ENCODE measurements around the gene IRX1.

The IRX1 gene

DNA sequence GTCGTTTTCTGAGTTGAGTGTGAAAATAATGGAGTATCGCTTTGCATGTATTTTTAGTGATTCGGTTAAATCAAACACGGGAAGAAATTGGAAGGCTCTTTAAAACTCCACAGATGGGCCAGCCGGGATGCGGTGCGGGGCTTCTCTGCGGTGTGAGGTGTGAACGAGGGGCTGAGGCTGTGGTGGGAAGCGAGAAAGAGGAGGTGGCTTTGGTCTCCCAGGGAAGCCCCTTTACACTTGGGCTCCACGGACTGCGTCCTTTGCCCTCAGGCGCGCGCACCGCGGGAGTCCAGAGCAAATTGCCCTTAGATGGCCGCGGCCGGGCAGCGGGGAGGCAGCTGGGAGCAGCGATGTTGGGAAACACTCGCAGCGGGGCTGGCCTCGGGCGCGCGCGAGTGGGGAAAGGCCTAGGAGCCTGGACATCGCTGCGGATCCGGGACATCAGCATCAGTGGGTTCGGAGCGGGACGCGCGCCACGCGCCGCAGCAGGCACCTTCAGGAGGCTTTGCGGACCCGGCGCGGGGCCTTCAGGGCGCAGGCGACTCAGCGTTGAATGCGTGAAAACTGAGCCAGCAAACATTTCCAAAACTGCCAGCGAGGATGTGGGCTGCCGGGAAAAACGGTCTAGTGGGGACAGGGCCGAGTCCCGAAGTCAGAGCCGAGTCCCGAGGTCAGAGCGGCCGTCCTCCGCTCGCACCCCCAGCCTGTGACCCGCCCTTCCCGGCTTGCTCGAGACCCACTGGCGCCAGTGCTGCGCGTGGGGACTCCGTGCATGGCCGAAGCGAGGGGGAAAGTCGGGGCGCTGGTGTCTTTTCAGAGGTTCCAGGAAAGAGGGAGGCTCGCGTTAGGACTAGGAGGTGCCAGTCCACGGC lies 6.5 kb downstream of the IRX1 start:
- no peak overlapping the region for H2BK5ac ChIP-seq (ENCODE audit: low read depth, low read length, poor library complexity, severe bottlenecking)

DNA sequence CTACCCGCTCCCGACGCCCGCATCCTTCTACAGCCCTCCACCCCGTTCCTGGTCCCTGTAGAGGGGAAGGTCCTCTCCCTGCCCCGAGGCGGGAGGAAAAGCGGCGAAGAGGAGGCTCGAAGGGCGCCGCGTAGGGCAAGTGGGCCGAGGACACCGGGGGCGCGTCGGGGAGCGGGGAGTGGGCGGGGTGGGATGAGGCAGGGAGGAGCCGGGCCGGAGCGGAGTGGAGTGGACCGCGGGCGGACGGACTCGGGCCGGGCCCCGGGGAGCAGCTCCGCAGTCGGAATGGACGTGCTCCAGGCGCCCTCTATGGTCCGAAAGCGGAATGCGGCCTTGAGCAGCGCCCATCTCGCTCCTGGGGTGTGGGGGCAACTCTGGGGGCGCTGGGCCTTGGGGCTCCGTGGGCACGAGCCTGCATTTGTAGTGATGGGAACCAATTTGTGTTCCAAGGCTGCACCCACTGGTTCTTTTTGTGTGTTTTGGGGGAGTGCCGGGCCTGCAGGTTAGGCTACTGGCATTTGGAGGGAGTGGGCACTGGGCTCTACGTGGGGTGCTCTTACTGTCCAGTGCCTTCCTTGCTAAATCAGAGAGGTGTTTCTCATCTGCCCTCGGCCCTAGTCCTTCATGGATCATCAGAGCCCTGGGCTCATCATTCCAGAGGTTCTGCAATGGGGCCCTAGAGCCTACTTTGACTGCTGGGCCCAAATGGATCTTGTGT lies 7.3 kb downstream of the IRX1 start:
- Histone ChIP-seq H3K4me1 (ENCODE audit: control insufficient read depth, insufficient read depth, low read depth, low read length) (peaks cover 8% of the 10 kb centered on the region), H3K9me3 (ENCODE audit: control insufficient read depth, low read length) (no peaks in the 10 kb centered on the region), H3K23ac (ENCODE audit: low read length in 2 of 2) (no peak overlapping the region), H3K36me3 (ENCODE audit: control insufficient read depth in 1 of 2, insufficient read depth in 2 of 2, low read depth in 1 of 2, low read length in 2 of 2) (no peaks in the 10 kb centered on the region), H2AK5ac (ENCODE audit: low read length, severe bottlenecking) (no peak overlapping the region), H3K4me2 (ENCODE audit: low read length, poor library complexity, severe bottlenecking) (no peak overlapping the region), H3K4ac (ENCODE audit: low read depth in 1 of 2, low read length in 2 of 2) (no peak overlapping the region), H3K18ac (ENCODE audit: low read depth in 1 of 2, low read length in 2 of 2) (no peak overlapping the region), H2BK12ac (ENCODE audit: low read length in 2 of 2) (no peak overlapping the region), H3K79me1 (replicated peaks; ENCODE audit: low read length, poor library complexity, severe bottlenecking) (no peaks in the 10 kb centered on the region), H3K9ac (ENCODE audit: low read length) (peak overlapping the region; percentile 54), H3K14ac (ENCODE audit: low read length in 2 of 2) (no peak overlapping the region), H2AFZ (ENCODE audit: low read depth, low read length) (no peak overlapping the region), H4K91ac (ENCODE audit: low read length) (no peak overlapping the region), H2BK5ac (ENCODE audit: low read depth, low read length, poor library complexity, severe bottlenecking) (no peak overlapping the region), H3K4me3 (ENCODE audit: insufficient read depth in 1 of 2, low read depth in 1 of 2, low read length in 2 of 2) (peak overlapping the region in 1 of 2 experiments; percentile 41), H2BK120ac (ENCODE audit: low read depth, low read length) (no peak overlapping the region), H3K27me3 (ENCODE audit: control insufficient read depth in 1 of 2, insufficient read depth in 1 of 2, low read length in 2 of 2) (peaks cover 0 to 62% of the 10 kb centered on the region in 2 experiments), H4K8ac (ENCODE audit: low read length) (no peak overlapping the region), H2BK15ac (ENCODE audit: low read depth, poor library complexity, severe bottlenecking) (no peak overlapping the region), H3K27ac (ENCODE audit: low read length, poor library complexity, severe bottlenecking) (no peak overlapping the region)
- 7% methylated on average over 36 of the region's 45 CpGs for WGBS
- no peak for DNase-seq

More for the DNA sequence above, 6.5 kb downstream of the IRX1 start:
- no peak overlapping the region for H3K27ac ChIP-seq (ENCODE audit: low read length, poor library complexity, severe bottlenecking)
- H3K4ac ChIP-seq (ENCODE audit: low read depth in 1 of 2, low read length in 2 of 2) = no peak overlapping the region
- H3K79me1 ChIP-seq (replicated peaks; ENCODE audit: low read length, poor library complexity, severe bottlenecking) = no peaks in the 10 kb centered on the region
- no peak overlapping the region for H4K91ac ChIP-seq (ENCODE audit: low read length)
- H3K14ac ChIP-seq (ENCODE audit: low read length in 2 of 2) = no peak overlapping the region
- 3% methylated on average over 58 of the region's 73 CpGs for WGBS
- peaks cover 0 to 70% of the 10 kb centered on the region in 2 experiments for H3K27me3 ChIP-seq (ENCODE audit: control insufficient read depth in 1 of 2, insufficient read depth in 1 of 2, low read length in 2 of 2)
- H2BK15ac ChIP-seq (ENCODE audit: low read depth, poor library complexity, severe bottlenecking) = no peak overlapping the region
- H3K23ac ChIP-seq (ENCODE audit: low read length in 2 of 2) = no peak overlapping the region
- H3K18ac ChIP-seq (ENCODE audit: low read depth in 1 of 2, low read length in 2 of 2) = no peak overlapping the region
- no peak overlapping the region for H2AFZ ChIP-seq (ENCODE audit: low read depth, low read length)
- DNase-seq = no peak
- no peak overlapping the region for H2BK12ac ChIP-seq (ENCODE audit: low read length in 2 of 2)
- peaks cover 8% of the 10 kb centered on the region for H3K4me1 ChIP-seq (ENCODE audit: control insufficient read depth, insufficient read depth, low read depth, low read length)
- H2AK5ac ChIP-seq (ENCODE audit: low read length, severe bottlenecking) = no peak overlapping the region
- H3K4me2 ChIP-seq (ENCODE audit: low read length, poor library complexity, severe bottlenecking) = no peak overlapping the region
- H3K9ac ChIP-seq (ENCODE audit: low read length) = peak overlapping the region; percentile 54
- H2BK120ac ChIP-seq (ENCODE audit: low read depth, low read length) = no peak overlapping the region
- no peaks in the 10 kb centered on the region for H3K36me3 ChIP-seq (ENCODE audit: control insufficient read depth in 1 of 2, insufficient read depth in 2 of 2, low read depth in 1 of 2, low read length in 2 of 2)
- peak overlapping the region in 1 of 2 experiments; percentile 41 for H3K4me3 ChIP-seq (ENCODE audit: insufficient read depth in 1 of 2, low read depth in 1 of 2, low read length in 2 of 2)
- no peaks in the 10 kb centered on the region for H3K9me3 ChIP-seq (ENCODE audit: control insufficient read depth, low read length)
- no peak overlapping the region for H4K8ac ChIP-seq (ENCODE audit: low read length)

DNA sequence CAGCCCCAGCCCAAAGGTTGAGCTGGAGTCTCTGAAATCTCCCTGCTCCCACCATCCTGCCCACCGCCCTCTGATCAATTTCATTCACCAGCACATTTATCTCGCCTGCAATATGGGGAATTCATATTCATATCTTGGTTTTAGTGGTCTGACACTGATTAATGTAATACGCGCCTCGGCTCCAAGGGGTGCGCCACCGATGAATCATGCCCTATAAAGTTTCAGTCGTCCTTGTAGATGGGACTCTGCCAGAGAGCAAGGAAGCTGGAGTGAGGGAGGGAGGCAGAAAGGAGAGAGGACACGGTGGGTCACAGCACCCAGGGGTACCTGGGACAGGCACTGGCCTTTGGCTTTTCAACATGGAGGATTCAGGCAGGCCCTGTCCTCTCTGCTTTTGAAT lies 8.9 kb downstream of the IRX1 start:
- Histone ChIP-seq H3K4me1 (ENCODE audit: control insufficient read depth, insufficient read depth, low read depth, low read length) (peaks cover 8% of the 10 kb centered on the region), H2BK5ac (ENCODE audit: low read depth, low read length, poor library complexity, severe bottlenecking) (no peak overlapping the region), H3K9ac (ENCODE audit: low read length) (no peak overlapping the region), H3K4me2 (ENCODE audit: low read length, poor library complexity, severe bottlenecking) (no peak overlapping the region), H2AFZ (ENCODE audit: low read depth, low read length) (no peak overlapping the region), H3K4me3 (ENCODE audit: insufficient read depth in 1 of 2, low read depth in 1 of 2, low read length in 2 of 2) (no peak overlapping the region), H4K91ac (ENCODE audit: low read length) (no peak overlapping the region), H3K23ac (ENCODE audit: low read length in 2 of 2) (no peak overlapping the region), H2AK5ac (ENCODE audit: low read length, severe bottlenecking) (no peak overlapping the region), H2BK15ac (ENCODE audit: low read depth, poor library complexity, severe bottlenecking) (no peak overlapping the region), H3K18ac (ENCODE audit: low read depth in 1 of 2, low read length in 2 of 2) (no peak overlapping the region), H3K27me3 (ENCODE audit: control insufficient read depth in 1 of 2, insufficient read depth in 1 of 2, low read length in 2 of 2) (peaks cover 0 to 47% of the 10 kb centered on the region in 2 experiments), H3K9me3 (ENCODE audit: control insufficient read depth, low read length) (no peaks in the 10 kb centered on the region), H3K79me1 (replicated peaks; ENCODE audit: low read length, poor library complexity, severe bottlenecking) (no peaks in the 10 kb centered on the region), H2BK120ac (ENCODE audit: low read depth, low read length) (no peak overlapping the region), H3K27ac (ENCODE audit: low read length, poor library complexity, severe bottlenecking) (no peak overlapping the region), H3K36me3 (ENCODE audit: control insufficient read depth in 1 of 2, insufficient read depth in 2 of 2, low read depth in 1 of 2, low read length in 2 of 2) (peaks cover 0 to 4% of the 10 kb centered on the region in 2 experiments), H3K4ac (ENCODE audit: low read depth in 1 of 2, low read length in 2 of 2) (no peak overlapping the region), H2BK12ac (ENCODE audit: low read length in 2 of 2) (no peak overlapping the region), H4K8ac (ENCODE audit: low read length) (no peak overlapping the region), H3K14ac (ENCODE audit: low read length in 2 of 2) (no peak overlapping the region)
- WGBS = 80% methylated on average over 7 of the region's 9 CpGs
- DNase-seq = no peak

DNA sequence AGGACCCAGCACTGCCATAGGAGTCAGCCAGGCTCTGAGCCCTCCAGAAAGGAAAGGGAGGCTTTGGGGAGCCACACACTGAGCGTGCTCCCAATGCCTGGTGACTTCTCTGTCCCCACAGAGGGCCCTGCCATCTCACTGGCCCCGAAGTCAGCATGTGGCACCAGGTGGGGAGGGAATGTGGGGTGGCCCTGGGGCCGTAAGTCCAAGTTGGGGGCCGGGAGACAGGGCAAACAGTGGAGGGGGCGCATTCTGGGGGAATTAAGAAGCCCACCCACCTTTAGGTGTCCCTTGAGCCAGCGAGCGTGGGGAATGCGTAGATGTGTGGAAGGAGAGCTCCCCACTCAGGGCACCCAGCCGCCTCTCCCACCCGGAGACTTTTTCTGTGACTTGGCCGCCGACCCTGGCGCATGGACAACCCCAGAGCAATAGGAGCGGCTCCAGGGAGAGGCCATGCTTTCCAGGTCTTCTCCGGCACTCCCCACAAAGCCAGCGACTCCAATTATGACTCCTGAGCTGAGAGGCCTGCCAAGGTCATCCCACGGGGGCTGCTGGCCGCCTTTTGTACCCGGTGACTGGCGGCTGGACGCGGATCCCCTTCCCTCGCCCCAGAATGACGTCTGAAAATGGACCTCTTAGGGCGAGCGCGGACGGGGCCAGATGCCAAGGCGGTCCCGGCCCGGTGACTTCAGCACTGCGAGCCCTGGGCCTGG lies 9.8 kb downstream of the IRX1 start:
- Histone ChIP-seq H2AFZ (ENCODE audit: low read depth, low read length) (no peak overlapping the region), H3K27me3 (ENCODE audit: control insufficient read depth in 1 of 2, insufficient read depth in 1 of 2, low read length in 2 of 2) (peaks cover 0 to 39% of the 10 kb centered on the region in 2 experiments), H2BK12ac (ENCODE audit: low read length in 2 of 2) (no peak overlapping the region), H2BK5ac (ENCODE audit: low read depth, low read length, poor library complexity, severe bottlenecking) (no peak overlapping the region), H3K79me1 (replicated peaks; ENCODE audit: low read length, poor library complexity, severe bottlenecking) (no peaks in the 10 kb centered on the region), H3K4me3 (ENCODE audit: insufficient read depth in 1 of 2, low read depth in 1 of 2, low read length in 2 of 2) (no peak overlapping the region), H3K4me1 (ENCODE audit: control insufficient read depth, insufficient read depth, low read depth, low read length) (peaks cover 5% of the 10 kb centered on the region), H2BK120ac (ENCODE audit: low read depth, low read length) (no peak overlapping the region), H3K27ac (ENCODE audit: low read length, poor library complexity, severe bottlenecking) (no peak overlapping the region), H3K14ac (ENCODE audit: low read length in 2 of 2) (no peak overlapping the region), H3K9ac (ENCODE audit: low read length) (peak overlapping the region; percentile 70), H3K9me3 (ENCODE audit: control insufficient read depth, low read length) (no peaks in the 10 kb centered on the region), H3K4me2 (ENCODE audit: low read length, poor library complexity, severe bottlenecking) (no peak overlapping the region), H3K4ac (ENCODE audit: low read depth in 1 of 2, low read length in 2 of 2) (no peak overlapping the region), H2BK15ac (ENCODE audit: low read depth, poor library complexity, severe bottlenecking) (no peak overlapping the region), H3K36me3 (ENCODE audit: control insufficient read depth in 1 of 2, insufficient read depth in 2 of 2, low read depth in 1 of 2, low read length in 2 of 2) (peaks cover 0 to 5% of the 10 kb centered on the region in 2 experiments), H2AK5ac (ENCODE audit: low read length, severe bottlenecking) (no peak overlapping the region), H3K18ac (ENCODE audit: low read depth in 1 of 2, low read length in 2 of 2) (no peak overlapping the region), H3K23ac (ENCODE audit: low read length in 2 of 2) (no peak overlapping the region), H4K8ac (ENCODE audit: low read length) (no peak overlapping the region), H4K91ac (ENCODE audit: low read length) (no peak overlapping the region)
- 47% methylated on average over 32 of the region's 32 CpGs for WGBS
- DNase-seq = no peak

All from mesenchymal stem cell (in vitro differentiated cells and primary cell).